ENCODE data around the gene SCARB1.

Gene SCARB1

DNA sequence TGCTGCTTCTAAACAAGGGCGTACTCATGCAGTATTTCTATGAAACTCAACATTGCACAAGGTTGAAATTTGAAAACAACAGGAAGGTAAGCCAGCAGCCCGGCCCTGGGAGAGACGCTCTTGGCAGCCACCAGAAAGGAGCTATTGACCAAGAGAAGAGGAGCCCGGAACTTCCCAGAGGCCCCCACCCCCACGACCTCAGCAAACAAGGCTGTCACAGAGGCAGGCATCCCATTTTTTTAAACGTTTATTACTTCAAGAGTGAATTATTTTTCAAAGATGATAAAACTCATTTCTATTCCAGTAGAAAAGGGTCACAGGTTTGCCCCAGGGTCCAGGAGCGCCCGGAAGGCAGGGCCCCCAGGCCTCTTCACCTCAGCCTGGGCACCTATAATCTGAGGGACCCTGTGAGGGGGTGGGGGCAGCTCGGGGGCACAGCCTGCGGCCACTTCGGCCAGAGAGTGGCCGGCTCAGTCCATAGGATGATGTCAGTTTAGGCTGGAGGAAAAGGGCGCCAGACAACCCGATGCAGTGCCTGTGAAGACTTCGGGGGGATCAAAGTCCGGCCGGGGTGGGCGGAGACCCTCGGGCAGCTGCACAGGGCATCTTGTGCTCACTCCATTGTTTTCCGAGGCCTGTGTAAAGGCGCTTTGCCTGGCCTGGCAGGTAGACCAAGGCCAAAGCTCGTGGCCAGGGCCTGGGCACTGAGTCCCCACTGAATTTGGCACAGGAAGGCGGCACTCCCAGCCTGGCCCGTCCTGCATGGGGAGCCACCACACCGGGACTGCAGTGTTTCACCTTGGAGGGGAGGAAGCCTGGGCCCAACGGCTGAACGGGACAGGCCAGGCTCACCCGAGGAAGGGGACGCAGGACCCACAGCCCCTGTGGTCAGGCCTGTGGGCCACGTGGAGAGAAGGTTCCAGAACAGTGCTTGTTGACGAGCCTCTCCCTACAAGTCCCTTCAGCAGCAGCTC, 86.0 kb downstream of the SCARB1 start:
- TF ChIP-seq, protein P1, sequence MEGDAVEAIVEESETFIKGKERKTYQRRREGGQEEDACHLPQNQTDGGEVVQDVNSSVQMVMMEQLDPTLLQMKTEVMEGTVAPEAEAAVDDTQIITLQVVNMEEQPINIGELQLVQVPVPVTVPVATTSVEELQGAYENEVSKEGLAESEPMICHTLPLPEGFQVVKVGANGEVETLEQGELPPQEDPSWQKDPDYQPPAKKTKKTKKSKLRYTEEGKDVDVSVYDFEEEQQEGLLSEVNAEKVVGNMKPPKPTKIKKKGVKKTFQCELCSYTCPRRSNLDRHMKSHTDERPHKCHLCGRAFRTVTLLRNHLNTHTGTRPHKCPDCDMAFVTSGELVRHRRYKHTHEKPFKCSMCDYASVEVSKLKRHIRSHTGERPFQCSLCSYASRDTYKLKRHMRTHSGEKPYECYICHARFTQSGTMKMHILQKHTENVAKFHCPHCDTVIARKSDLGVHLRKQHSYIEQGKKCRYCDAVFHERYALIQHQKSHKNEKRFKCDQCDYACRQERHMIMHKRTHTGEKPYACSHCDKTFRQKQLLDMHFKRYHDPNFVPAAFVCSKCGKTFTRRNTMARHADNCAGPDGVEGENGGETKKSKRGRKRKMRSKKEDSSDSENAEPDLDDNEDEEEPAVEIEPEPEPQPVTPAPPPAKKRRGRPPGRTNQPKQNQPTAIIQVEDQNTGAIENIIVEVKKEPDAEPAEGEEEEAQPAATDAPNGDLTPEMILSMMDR (IDR thresholded peaks at IDR 0.05; ENCODE audit: low read depth, low read length), result no peak
- no peak for DNase-seq
- Histone ChIP-seq H3K4me3 (ENCODE audit: low read depth, low read length) (no peak overlapping the region), H3K9me3 (ENCODE audit: severe bottlenecking) (no peaks in the 10 kb centered on the region), H3K27me3 (ENCODE audit: insufficient read depth, low read depth, severe bottlenecking) (no peaks in the 10 kb centered on the region), H3K27ac (no peak overlapping the region), H3K36me3 (no peaks in the 10 kb centered on the region)

- Histone ChIP-seq H3K27ac (no peak overlapping the region), H3K36me3 (no peaks in the 10 kb centered on the region), H3K4me3 (ENCODE audit: low read depth, low read length) (no peak overlapping the region), H3K9me3 (ENCODE audit: severe bottlenecking) (no peaks in the 10 kb centered on the region), H3K27me3 (ENCODE audit: insufficient read depth, low read depth, severe bottlenecking) (no peaks in the 10 kb centered on the region)
- TF ChIP-seq, protein P1 (IDR thresholded peaks at IDR 0.05; ENCODE audit: low read depth, low read length), result no peak
- DNase-seq, result no peak
Observed at GRCh38 chr12:124776125-124776513, 87.5 kb downstream of the SCARB1 start.

DNA sequence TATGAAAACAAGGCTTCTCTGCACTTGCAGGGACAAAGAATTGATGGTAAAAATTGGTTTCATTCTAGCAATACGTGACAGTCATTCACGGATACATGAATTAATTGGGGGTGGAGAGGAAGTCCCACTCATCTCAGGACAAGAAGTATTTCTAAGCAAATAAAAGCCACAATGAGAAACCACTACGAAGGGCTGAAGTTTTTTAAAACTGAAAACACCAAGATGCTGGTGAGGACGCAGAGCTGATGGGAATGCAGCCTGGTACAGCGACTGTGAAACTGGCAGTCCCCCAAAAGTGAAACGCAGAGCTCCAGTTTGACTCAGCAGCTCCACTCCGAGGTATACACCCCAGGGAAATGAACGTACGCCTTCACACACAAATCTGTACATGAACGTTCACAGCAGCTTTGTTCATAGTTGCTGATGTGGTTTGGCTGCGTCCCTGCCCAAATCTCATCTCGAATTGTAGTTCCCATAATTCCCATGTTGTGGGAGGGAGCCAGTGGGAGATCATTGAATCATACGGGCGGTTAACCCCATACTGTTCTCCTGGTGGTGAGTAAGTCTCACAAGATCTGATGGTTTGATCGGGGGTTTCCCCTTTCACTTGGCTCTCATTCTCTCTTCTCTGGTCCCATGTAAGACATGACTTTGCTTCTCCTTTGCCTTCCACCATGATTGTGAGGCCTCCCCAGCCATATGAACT, 89.0 kb downstream of the SCARB1 start:
- Histone ChIP-seq H3K27ac (no peak overlapping the region), H3K36me3 (no peaks in the 10 kb centered on the region), H3K27me3 (ENCODE audit: insufficient read depth, low read depth, severe bottlenecking) (no peaks in the 10 kb centered on the region), H3K9me3 (ENCODE audit: severe bottlenecking) (no peaks in the 10 kb centered on the region), H3K4me3 (ENCODE audit: low read depth, low read length) (no peak overlapping the region)
- TF ChIP-seq, protein P1 (IDR thresholded peaks at IDR 0.05; ENCODE audit: low read depth, low read length), result no peak
- DNase-seq, result no peak

DNA sequence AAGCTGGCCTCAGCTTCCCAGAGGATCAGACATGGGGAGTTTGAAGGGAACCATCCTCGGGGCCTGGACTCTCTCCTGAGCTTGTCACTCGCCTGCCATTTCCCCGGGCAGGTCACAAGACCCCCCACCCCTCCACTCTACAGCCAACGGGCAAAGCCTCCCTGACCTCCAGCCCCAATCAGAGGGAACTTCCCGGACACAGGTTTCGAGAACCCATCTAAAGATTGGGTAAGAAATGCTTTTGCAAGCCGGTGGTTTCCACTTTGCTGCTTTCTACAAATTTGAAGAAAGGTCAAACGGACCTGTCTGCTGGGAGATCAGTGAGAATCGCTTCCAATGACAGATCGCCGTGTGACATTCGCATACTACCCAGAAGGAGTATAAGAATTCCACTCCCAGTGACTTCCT, 89.6 kb downstream of the SCARB1 start:
- Histone ChIP-seq H3K27me3 (ENCODE audit: insufficient read depth, low read depth, severe bottlenecking) (no peaks in the 10 kb centered on the region), H3K4me3 (ENCODE audit: low read depth, low read length) (no peak overlapping the region), H3K27ac (no peak overlapping the region), H3K9me3 (ENCODE audit: severe bottlenecking) (no peaks in the 10 kb centered on the region), H3K36me3 (no peaks in the 10 kb centered on the region)
- TF ChIP-seq, protein P1 (IDR thresholded peaks at IDR 0.05; ENCODE audit: low read depth, low read length), result no peak
- no peak for DNase-seq

DNA sequence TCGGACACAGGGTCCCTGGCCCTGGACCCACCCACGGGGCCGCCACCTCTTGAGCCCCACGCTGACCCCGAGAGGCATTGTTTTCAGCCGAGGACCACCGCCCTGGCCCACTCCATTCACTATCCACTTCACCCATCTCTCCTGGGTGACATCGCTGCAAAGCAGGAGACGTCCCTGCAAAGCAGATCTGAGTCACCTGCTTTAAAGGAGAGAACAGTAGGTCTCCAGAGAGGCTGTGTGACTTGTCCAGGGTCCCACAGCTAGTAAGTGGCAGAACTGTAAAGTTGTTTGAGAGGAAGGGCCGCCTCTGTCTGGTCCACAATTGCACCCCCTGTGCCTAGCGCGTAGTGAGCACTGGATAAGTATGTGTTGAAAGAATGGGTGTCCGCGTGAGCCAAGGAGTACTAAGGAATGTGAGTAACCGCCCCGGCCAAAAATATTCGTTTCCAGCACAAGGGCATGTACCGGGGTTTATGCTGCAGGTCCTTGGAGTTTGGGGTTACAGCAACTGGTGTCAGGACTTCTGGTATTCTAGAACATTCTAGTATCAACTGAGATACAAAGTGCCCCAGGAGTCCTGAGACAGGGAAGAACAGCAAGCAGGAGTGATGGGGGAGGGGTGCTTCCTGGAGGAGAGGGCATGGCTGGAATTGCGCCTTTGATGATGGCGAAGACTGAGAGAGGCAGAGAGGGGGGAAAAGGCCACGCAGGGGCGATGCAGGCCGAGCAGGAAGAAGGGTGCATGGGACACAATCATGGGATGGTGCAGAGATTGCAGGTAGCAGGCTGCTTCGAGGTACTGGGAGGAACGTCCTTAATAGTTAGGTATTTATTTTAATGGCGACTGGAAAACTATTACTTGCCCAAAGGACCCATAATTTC, 91.1 kb downstream of the SCARB1 start:
- Histone ChIP-seq H3K9me3 (ENCODE audit: severe bottlenecking) (no peaks in the 10 kb centered on the region), H3K4me3 (ENCODE audit: low read depth, low read length) (no peak overlapping the region), H3K27me3 (ENCODE audit: insufficient read depth, low read depth, severe bottlenecking) (no peaks in the 10 kb centered on the region), H3K27ac (no peak overlapping the region), H3K36me3 (no peaks in the 10 kb centered on the region)
- no peak for DNase-seq
- TF ChIP-seq, protein P1 (IDR thresholded peaks at IDR 0.05; ENCODE audit: low read depth, low read length), result no peak

Data from WERI-Rb-1 (cell line).